Tibial artery (tissue), 4 donors: ENCODE measurements around the gene PGM5.

ENCODE experiments used
- DNase-seq, 2 donors: peaks; one replicate each; pipeline ENCODE4 v3.0.0-alpha.2; 2019
- H3K27ac ChIP-seq, 2 donors: fragments of 200-600 bp; sonication (generic) in 1 of 2; 1 replicate in 1 of 2; 2 replicates in 1 of 2; pipeline ENCODE4 v1.5.1; 2018 to 2019; ENCODE audit warnings: mild to moderate bottlenecking in 1 of 2
- H3K27me3 ChIP-seq, 2 donors: fragments of 200-600 bp; sonication (generic) in 1 of 2; one replicate each; pipeline versions ENCODE4 v1.5.1 to v1.6.0; 2016 to 2019
- H3K36me3 ChIP-seq, 3 donors: fragments of 200-600 bp; sonication (generic) in 2 of 3; one replicate each; pipeline ENCODE4 v1.5.1; 2016 to 2019; ENCODE audit warnings: mild to moderate bottlenecking in 2 of 3
- H3K4me1 ChIP-seq, 4 donors: fragments of 200-600 bp; sonication (generic) in 2 of 4; 1 replicate in 3 of 4; 2 replicates in 1 of 4; pipeline ENCODE4 v1.5.1; 2016 to 2019
- H3K4me3 ChIP-seq, 2 donors: fragments of 200-600 bp; sonication (generic) in 1 of 2; 1 replicate in 1 of 2; 2 replicates in 1 of 2; pipeline ENCODE4 v1.5.1; 2018 to 2019; ENCODE audit warnings: mild to moderate bottlenecking in 2 of 2
- H3K9me3 ChIP-seq, 3 donors: fragments of 200-600 bp; sonication (generic) in 1 of 3; one replicate each; pipeline ENCODE4 v1.5.1; 2016 to 2019
- intact Hi-C: fragments of 100-400 bp; cut with DNase I; formaldehyde crosslinking; loops from one replicate; pipeline ENCODE4 v1.15.0; 2023; ENCODE audit warnings: low total_unique reads
- TF ChIP-seq, protein P1 (sequence below), 2 experiments: fragments of 200-600 bp in 1 of 2; fragments of 450-650 bp in 1 of 2; IDR thresholded peaks; one replicate each; pipeline ENCODE4 v1.5.1; 2017 to 2019; ENCODE audit warnings: antibody characterized with exemption in 2 of 2, mild to moderate bottlenecking in 1 of 2, moderate library complexity in 1 of 2

PGM5 gene

GRCh38 chr9:68488126-68488525 lies 131.7 kb downstream of the PGM5 start:
- H3K4me3 ChIP-seq: no peak overlapping the region
- H3K9me3 ChIP-seq: no peaks in the 10 kb centered on the region
- H3K27me3 ChIP-seq: no peaks in the 10 kb centered on the region
- H3K4me1 ChIP-seq: peaks cover 0 to 14% (median 2%) of the 10 kb centered on the region in 4 donors
- H3K36me3 ChIP-seq: peaks cover 21 to 44% (median 41%) of the 10 kb centered on the region in 3 donors
- TF ChIP-seq, protein P1, sequence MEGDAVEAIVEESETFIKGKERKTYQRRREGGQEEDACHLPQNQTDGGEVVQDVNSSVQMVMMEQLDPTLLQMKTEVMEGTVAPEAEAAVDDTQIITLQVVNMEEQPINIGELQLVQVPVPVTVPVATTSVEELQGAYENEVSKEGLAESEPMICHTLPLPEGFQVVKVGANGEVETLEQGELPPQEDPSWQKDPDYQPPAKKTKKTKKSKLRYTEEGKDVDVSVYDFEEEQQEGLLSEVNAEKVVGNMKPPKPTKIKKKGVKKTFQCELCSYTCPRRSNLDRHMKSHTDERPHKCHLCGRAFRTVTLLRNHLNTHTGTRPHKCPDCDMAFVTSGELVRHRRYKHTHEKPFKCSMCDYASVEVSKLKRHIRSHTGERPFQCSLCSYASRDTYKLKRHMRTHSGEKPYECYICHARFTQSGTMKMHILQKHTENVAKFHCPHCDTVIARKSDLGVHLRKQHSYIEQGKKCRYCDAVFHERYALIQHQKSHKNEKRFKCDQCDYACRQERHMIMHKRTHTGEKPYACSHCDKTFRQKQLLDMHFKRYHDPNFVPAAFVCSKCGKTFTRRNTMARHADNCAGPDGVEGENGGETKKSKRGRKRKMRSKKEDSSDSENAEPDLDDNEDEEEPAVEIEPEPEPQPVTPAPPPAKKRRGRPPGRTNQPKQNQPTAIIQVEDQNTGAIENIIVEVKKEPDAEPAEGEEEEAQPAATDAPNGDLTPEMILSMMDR (IDR thresholded peaks at IDR 0.05): no peak
- no peak for DNase-seq
- intact Hi-C loops: no loop called here
- peak overlapping the region in 1 of 2 donors; percentile 1 for H3K27ac ChIP-seq

DNA sequence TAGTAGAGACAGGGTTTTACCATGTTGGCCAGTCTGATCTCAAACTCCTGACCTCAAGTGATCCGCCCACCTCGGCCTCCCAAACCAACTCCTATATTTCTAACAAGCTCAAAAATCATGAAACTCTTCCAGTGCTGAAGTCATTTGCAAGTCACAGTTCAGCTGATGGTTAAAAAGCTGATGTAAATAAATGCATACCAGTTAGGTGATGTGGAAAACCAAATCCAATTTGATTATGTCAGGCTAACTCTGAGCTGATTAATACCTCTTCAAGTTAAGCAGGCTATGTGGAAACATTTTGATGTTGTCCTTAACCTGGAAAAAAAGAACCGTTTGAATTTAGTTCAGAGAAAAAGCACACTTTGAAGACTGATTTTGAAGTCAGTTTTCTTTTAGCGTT lies 133.2 kb downstream of the PGM5 start:
- Histone ChIP-seq H3K4me1 (peaks cover 0 to 30% (median 12%) of the 10 kb centered on the region in 4 donors), H3K27me3 (no peaks in the 10 kb centered on the region), H3K4me3 (no peak overlapping the region), H3K36me3 (peaks cover 17 to 33% (median 30%) of the 10 kb centered on the region in 3 donors), H3K9me3 (no peaks in the 10 kb centered on the region), H3K27ac (no peak overlapping the region)
- TF ChIP-seq, protein P1 (IDR thresholded peaks at IDR 0.05): no peak
- no peak for DNase-seq
- intact Hi-C loops: no loop called here

- TF ChIP-seq, protein P1 (IDR thresholded peaks at IDR 0.05): no peak
- H3K36me3 ChIP-seq: peaks cover 0 to 7% (median 3%) of the 10 kb centered on the region in 3 donors
- H3K4me1 ChIP-seq: peaks cover 0 to 56% (median 12%) of the 10 kb centered on the region in 4 donors
- no peak for DNase-seq
- H3K4me3 ChIP-seq: no peak overlapping the region
- intact Hi-C loops: no loop called here
- H3K27me3 ChIP-seq: no peaks in the 10 kb centered on the region
- peak overlapping the region; percentile 15 to 42 for H3K27ac ChIP-seq
- no peaks in the 10 kb centered on the region for H3K9me3 ChIP-seq
Observed at GRCh38 chr9:68492806-68493205, 136.4 kb downstream of the PGM5 start.

DNA sequence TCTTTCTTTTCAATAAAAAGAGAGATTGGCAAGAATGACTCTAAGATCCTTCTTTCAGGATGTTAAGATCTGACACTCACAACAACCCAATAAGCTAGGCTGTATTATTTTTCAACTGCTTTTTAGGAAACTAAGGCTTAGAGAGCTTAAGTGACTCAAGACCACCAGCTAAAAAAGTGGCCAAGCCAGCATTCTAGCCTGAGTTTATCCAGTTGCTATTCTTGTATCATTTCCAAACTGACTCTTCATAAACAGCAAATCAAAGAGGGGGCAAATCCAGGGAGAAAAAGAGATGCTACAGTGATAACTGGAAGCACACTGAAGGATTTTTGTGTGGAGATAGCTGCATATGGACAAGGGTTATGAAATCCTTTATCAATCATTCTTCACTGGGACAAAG lies 137.1 kb downstream of the PGM5 start:
- no peak for DNase-seq
- TF ChIP-seq, protein P1 (IDR thresholded peaks at IDR 0.05): no peak

DNA sequence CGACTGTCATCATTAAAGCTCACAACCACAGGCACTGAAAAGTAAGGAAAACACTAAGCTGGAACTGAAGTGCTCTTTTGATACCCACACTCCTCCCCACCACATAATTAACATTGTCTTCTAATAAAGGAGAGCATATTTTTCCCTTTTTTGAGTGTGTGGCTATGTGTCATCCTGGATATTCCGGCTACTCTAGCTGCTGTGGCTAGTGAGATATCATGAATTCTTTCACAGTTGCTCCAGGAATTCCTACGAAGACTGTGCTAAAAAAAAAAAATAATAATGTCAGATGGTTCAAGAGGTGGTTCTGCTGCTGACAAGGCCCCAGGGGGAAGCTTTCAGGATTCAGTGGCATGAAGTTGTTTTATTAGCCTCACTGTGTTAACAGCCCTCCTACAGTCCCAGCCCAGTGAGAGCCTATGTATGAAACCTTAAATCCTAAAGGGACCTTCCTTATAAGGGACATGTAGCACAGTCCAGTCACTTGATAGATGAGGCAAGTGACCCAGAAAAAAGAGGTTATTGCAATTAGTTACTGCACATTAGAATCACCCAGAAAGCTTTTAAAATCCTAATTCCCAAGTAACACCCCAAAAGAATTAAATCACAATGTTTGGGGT lies 137.7 kb downstream of the PGM5 start:
- H3K27me3 ChIP-seq: no peaks in the 10 kb centered on the region
- no peak overlapping the region for H3K4me3 ChIP-seq
- H3K36me3 ChIP-seq: peaks cover 1 to 6% (median 5%) of the 10 kb centered on the region in 3 donors
- TF ChIP-seq, protein P1 (IDR thresholded peaks at IDR 0.05): no peak
- intact Hi-C loops: no loop called here
- H3K27ac ChIP-seq: peak overlapping the region; percentile 9 to 42
- no peak for DNase-seq
- H3K9me3 ChIP-seq: no peaks in the 10 kb centered on the region
- H3K4me1 ChIP-seq: peaks cover 0 to 53% (median 12%) of the 10 kb centered on the region in 4 donors

More for the DNA sequence above, 137.1 kb downstream of the PGM5 start:
- peaks cover 0 to 7% (median 1%) of the 10 kb centered on the region in 3 donors for H3K36me3 ChIP-seq
- H3K27ac ChIP-seq: peak overlapping the region; percentile 9 to 42
- no peak overlapping the region for H3K4me3 ChIP-seq
- H3K4me1 ChIP-seq: peaks cover 0 to 52% (median 12%) of the 10 kb centered on the region in 4 donors
- intact Hi-C loops: no loop called here
- H3K27me3 ChIP-seq: no peaks in the 10 kb centered on the region
- H3K9me3 ChIP-seq: no peaks in the 10 kb centered on the region
